COR-L47 (cell line): ENCODE data around the gene AASDH.
A peak's percentile ranks its signal among the peaks of the same experiment; 100 is the strongest.

Experiments used
- DNase-seq: peaks from one replicate; lab custom pipeline; 2025; lab: John Stamatoyannopoulos, UW

Gene AASDH, protein sequence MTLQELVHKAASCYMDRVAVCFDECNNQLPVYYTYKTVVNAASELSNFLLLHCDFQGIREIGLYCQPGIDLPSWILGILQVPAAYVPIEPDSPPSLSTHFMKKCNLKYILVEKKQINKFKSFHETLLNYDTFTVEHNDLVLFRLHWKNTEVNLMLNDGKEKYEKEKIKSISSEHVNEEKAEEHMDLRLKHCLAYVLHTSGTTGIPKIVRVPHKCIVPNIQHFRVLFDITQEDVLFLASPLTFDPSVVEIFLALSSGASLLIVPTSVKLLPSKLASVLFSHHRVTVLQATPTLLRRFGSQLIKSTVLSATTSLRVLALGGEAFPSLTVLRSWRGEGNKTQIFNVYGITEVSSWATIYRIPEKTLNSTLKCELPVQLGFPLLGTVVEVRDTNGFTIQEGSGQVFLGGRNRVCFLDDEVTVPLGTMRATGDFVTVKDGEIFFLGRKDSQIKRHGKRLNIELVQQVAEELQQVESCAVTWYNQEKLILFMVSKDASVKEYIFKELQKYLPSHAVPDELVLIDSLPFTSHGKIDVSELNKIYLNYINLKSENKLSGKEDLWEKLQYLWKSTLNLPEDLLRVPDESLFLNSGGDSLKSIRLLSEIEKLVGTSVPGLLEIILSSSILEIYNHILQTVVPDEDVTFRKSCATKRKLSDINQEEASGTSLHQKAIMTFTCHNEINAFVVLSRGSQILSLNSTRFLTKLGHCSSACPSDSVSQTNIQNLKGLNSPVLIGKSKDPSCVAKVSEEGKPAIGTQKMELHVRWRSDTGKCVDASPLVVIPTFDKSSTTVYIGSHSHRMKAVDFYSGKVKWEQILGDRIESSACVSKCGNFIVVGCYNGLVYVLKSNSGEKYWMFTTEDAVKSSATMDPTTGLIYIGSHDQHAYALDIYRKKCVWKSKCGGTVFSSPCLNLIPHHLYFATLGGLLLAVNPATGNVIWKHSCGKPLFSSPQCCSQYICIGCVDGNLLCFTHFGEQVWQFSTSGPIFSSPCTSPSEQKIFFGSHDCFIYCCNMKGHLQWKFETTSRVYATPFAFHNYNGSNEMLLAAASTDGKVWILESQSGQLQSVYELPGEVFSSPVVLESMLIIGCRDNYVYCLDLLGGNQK

DNA sequence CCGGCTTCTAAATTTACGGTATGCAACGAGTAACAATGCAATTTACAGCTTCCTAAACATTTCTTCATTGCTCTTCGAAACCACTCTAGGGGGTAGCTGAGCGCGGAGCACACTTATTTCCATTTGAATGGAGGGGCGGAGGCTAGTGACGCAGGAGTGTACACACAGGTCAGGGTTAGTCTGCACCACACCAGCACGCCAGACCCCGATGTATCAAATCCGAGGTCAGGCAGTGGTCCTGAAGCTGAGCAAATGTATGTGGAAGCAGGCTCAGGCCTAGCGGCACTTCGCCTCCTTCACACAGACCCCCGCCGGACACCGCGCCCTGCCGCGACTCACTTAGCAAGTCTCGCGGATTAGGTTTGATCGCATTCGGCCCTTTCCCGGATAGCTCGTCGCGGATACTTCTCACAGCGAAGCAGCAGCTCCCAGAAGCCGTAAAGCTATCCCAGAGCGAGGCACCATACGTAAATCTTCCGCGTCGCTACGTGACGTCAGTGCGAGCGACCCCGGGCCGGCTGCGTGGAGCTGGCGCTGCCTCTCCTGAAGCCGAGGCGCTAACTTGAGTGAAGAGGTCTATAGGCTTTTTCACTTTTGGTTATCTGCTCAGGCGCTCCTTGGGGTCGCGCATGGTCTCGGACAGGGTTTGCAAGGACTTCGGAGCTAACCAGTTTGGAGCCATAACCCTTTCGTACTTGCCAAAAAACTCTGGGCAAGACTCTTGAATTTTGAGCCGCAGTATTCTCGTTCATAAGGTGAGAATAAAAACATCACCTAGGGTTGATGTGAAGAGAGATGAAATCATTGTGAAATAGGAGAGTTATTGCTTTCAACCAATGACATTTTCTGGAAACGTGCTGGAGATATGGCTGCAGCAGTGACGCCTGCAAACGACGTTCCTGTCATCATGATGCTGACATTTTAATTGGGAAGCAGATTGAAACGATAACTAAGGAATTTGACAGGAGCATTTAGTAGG is at the start of gene AASDH:
Gene AASDH, minus strand, starts transcription at position 469 of the 979 bp plus-strand sequence. CDS start 3,192 bp downstream, outside the sequence.
- DNase-seq, result peak; percentile 93

DNA sequence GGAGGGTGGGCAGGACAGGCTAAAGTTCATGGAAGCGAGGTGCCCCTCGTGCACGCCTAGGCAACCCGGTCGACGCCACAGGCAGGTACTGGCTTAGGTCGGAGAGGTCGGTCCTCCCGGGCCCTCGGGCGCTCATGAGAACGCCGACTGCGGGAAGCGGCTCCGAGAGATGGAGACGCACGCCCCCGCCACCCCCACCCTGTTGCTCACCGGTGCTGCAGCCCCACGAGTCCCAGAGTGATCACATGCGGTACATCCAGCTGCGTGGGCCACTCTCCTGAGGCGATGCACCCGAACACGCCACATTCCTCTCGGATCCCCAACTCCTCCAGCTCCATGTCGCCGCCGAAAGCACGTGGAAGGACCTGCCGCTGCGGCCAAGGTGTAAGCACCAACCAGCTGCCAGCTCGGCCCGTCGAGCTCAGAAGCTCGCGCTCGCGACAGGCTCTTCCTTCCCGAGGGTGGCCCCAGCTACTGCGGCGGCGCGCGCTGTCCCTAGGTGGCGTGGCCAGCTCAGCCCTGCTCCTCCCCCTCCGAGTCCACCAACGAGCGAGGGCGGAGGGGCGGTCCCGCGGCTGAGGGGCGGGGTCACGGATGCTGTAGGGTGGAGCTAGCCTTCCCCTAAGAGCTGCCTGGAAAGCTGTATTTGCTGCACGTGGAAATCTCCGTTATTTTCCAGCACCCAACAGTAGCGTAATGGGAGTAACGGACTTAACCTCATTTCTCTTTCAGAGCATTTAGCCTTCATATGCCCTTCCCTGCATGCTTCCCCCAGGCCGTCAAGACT is 48.0 kb upstream of the AASDH start, which contains the start of gene PPAT:
Gene PPAT, minus strand, starts transcription at position 476 of the 787 bp plus-strand sequence. Its CDS starts 138 bp downstream, at position 338.
- peak; percentile 98 for DNase-seq

DNA sequence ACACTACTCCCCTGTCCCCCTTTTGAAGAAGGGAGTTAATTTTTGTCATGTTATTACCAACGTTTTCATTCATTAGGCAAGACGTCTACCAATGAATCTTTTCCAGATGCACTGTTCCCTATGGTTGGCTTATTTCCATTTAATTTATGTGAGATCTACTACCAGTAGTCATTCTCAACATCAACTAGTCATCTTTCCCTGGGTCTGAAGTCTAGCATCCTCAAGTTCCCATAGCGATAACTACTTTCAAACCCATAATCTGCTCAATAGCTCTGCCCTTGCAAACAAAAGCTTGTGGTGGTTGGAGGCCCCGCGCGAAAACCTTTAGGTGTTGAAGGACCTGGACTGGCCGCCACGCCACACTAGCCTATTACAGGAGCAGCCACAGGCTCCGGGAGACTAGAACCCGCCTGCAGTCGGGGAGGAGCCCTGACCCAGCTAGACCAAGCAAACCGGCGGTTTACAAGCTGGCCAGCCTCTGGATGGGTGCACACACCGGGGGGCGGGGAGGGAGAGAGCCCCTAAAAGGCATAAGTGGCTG is 47.4 kb upstream of the AASDH start:
- DNase-seq, result peak; percentile 71

DNA sequence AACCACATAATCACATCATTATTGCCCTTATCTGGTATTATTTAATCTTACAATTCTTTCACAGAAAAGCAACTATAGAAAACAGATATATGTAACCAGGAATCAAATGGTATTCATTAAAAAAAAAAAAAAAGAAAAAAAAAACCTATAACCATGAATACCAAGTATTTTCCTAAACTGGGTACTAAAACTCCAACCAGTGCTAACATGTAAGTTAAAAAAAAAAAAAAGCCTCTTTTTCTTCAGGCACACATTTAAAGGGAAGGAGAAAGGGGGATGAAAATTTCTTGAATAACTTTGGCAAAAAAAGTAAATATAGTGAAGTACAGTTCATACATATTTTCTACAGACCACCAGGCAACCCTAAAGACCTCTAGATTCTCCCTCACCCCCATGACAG is 46.0 kb upstream of the AASDH start:
- DNase-seq, result no peak

DNA sequence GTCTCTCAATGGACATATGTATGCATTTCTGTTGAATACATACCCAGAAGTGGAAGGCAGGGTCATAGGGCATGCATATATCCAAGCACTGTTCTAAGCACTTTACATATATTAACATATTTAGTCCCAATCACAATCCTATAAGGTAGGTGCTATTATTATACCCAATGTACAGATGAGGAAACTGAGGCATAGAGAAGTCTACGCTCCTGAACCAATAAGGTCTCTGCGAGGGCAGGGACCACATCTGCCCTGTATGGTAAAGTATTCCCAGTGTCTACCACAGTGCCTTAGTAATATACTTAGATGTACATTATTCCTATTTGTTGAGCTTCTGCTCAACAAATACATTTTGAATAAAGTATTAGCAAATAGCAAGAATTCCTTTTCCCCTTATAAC is 42.9 kb upstream of the AASDH start:
- no peak for DNase-seq

DNA sequence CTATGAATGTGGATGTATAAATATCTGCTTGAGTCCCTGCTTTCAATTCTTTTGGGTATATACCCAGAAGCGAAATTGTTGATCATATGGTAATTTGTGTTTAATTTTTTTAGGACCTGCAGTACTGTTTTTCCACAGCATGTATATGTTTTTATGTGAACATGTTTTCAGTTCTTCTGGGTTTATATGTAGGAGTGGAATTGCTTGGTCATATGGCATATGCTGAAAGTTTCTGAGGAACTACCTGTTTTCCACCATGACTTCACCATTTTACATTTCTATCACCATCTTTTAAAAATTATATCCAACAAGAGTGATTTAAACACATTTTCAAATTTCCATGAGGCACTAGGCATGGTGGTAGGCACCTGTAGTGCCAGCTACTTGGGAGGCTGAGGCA is 39.9 kb upstream of the AASDH start:
- no peak for DNase-seq

DNA sequence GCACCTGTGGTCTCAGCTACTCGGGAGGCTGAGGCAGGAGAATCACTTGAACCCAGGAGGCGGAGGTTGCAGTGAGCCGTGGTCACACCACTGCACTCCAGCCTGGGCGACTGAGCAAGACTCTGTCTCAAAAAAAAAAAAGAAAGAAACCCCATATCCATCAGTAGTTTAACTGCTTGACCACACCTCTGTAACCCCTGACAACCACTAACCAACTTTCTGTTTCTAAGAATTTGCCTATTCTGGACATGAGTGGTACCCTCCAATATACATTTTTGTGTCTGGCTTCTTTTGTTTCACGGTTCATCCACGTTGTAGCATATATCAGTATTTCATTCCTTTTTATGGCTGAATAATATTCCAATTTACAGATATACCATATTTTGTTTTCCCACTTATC is 39.0 kb upstream of the AASDH start:
- DNase-seq, result no peak

DNA sequence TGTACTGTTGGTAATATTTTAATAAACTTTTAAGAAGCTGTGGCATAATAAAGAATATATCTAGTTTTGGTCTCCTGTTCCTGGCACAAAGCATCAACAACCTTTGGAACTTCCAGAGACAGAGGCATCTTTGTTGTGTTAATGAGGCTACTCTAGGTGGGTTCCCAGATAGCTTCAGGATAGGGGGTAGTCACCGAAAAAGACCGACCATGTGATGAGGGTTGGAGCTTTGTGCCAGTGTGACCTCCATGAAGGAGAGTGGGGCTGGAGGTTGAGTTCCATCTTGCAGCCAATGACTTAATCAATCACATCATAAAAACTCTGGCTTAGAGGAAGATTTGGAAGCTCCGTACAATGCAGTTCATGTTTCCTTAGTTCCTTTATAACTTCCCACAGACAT is 38.2 kb upstream of the AASDH start:
- DNase-seq, result no peak

DNA sequence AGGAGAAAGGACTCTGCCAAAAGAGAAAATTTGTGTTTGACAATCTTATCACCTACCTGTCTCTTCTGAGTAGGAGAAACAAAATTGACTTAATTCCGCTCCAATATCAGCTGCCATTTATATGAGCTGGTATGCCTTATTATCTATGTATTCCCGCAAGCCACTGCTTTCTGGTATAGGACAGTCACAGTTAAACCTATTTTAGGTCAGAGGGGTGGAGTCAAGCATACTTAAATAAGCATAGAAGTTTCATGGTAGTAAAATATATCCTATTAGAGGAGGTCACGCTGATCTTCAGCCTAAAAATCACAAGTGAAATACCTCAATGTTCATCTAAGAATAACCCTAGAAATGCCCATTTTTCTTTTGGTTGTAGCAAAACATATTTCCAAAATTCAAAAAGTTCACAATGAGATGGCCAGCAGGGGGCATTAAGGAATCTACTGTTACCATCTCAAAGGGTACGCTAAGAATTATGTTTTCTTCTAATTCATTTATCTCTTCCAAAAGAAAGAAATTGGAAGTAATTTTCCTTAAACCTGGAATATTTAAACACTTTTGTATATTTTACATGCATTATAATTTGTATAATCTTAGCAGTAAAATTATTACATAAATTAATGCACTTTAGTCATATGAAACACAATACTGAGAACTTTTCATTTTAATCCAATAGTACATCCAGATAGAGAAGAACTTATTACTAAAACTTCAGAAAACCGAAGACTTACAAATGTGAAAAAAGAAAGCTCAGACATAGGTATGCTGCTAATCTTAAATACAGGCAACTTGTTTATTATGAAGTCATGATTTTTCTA is 37.6 kb upstream of the AASDH start:
- DNase-seq, result no peak

DNA sequence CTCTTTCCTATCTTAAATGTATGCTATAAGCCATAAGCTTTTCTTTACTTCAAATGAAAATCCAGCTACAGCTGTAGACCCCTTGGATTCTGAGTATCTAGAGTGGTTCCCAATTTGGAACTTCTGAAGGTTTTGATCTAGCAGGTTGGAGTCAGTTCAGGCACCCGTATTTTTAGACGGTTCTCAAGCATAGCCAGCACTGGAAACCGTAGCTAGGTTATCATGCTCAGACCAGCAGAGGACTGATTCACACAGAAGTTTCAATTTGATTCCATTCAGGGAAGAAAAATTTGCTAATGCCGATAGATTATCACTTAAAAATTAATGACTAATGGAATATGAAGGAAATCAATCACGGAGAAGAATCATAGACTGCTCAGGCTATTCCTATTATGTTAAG is 36.9 kb upstream of the AASDH start:
- DNase-seq, result no peak

DNA sequence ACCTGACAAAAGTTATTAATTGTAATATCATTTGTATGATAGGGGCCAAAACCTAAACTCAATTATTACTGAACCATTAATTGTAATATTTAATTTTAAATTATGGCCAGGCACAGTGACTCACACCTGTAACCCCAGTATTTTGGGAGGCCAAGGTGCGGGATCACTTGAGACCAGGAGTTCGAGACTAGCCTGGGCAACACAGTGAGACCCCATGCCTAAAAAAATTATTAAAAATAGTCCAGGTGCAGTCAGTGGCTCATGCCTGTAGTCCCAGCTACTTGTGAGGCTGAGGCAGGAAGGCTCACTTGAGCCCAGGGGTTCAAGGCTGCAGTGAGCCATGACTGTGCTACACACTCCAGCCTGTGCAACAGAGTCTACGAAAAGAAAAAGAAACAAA is 30.1 kb upstream of the AASDH start:
- no peak for DNase-seq

DNA sequence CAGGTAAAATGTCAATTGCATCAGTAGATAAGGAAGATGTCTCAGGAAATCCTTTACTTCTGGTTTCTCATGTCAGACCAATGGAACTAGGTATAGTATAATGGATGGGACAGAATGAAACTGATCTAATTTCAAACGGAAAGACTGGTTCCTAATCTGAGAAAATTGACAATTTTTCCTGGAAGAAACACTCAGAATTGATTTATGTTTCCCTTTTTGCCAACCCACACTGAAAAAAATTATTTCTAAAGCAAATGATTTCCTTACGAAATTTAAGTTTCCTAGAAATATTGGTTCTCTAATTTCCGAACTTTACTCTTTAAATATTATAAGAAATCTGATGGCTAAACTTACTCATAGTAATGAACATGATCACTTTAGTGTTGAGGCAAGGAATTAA is 29.1 kb upstream of the AASDH start:
- no peak for DNase-seq

DNA sequence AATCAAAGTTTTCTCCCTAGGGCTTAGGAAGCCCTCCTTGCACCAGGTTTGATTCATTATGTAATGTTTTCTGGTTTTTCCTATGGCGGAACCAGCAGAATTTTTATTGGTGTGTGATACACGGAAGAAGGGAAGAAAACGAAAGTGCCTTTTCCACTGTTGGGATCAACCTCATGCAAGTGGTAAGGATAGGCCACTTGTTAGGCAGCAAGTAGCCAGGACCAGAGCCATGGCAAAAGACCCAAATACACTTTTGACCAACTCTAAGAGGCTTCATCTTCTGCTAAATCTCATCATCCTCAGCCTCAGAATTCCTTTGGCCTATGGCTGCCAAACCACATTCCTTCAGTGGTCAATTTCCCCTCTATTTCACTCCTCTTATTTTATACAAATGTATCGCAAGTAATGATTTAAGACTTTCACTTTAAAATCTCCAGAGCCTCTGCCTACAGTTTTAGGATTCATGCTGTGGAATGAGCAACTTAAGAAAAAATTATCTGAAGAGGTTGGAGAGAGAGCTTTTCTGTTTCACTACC is 26.9 kb upstream of the AASDH start:
- no peak for DNase-seq

DNA sequence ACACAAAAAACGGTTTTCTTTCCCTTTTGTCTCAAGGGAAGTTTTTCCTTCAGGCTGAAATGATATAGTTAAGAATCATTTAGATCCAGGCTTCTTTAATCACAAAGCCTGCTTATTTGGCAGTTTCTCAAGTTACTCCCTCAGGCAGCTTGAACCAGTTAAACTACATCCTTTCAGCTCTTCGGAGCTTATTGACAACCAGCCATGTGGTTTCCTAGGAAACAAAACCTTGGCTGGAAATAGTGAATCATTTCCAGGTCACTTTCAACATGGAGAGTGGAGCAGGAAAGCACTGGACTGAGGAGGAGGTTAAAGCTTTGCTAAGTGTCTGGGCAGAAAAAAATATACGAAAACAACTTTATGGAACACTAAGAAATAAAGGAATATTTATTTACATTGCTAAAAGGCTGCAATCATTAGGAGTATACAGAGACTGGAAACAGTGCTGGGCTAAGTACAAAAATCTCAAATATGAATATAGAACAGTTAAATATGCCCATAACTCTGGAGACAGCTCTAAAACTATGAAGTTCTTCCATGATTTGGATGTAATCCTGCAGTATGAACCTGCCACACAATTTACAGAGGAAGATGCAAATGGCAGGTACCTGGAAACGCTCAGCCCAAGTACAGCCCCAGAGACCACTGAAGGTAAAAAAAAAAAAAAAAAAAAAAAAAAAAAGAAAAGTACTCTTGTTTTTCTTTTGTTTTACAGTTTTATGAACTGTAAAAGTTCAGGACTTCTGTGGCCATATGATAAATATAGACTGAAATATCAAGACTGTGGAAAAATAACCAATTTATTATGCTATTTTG is 23.2 kb upstream of the AASDH start:
- peak; percentile 86 for DNase-seq

DNA sequence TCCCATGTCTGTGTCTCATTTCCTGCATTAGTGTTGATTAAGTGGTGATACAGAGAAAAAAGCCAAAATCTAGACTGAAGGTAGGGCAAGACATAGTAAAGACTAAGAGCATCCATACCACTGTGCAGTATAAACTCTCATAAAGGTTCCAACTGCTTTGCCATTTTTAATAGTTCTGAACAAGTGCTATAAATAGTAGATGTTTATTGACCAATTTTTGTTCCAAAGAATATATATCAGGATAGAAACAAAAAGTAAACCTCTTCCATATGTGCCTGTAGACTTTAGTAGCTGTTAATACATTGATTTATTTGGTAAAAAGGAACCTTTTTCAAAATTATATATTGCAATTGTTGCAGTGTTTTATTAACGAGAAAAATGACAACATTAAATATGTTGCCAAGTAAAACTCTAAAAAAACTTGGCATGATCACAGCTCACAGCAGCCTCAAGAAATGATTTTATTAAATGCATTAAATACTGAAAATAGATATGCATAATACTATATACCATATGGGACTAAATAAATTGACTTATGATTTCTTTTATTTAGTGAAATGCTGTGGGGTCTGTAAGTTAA is 22.3 kb upstream of the AASDH start:
- DNase-seq, result no peak

DNA sequence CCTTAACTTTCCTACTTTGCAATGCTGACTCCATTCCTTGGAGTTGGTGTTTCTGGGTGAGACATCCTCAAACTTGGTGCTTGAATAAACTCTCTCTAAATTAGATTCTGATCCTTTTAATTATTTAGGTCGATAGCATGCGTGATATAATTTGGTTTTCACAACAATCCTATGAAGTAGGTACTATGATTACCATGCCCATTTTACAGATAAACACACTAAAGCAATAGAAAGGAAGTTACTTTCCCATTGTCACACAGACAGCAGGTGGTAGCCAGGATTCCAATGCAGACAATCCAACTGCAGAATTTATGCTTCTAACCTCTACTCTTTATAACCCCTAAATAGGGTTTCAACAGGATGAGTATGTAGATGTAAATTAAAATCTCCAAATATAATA is 21.7 kb upstream of the AASDH start:
- DNase-seq, result no peak

DNA sequence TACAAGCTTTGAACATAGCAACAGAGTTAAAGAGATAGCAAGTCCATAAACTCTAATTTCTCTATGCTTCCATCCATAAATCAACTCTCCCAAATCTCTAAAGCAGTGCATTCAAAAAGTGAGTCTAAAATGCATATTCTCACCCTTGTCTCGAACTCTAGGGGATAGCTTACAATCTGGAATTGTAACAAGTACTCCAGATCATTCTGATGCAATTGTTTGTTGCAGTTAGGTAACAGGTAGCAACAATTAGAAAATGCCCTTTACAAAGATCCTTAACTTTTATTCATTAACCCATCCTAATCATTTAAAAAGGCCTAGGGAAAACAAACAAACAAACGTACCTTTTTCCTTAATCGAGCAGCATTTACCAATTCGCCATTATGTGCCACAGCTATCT is 18.9 kb upstream of the AASDH start:
- DNase-seq, result no peak

DNA sequence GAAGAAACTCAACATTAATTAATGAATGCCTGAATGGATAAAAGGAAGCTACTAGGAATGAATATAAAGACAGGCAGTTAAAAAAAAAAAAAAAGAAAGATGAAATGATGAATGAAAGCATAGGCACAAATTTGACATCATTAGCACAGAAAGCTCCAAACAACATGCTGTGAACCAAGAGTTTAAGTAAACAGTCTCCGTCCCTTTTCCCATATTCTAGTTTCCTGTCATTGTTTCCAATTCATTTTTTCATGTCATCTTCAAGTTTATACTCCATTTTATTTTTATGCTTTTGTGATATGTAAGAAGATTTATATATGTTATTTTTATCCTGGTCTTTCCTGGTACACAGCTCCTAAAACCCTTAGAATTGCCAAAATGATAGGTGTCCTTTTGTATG is 17.7 kb upstream of the AASDH start:
- no peak for DNase-seq
